NT2/D1 (cell line): ENCODE measurements around the gene KCNQ1.

Experiments used
- DNase-seq: peaks from one replicate; pipeline ENCODE4 v3.0.0-alpha.2; 2011; ENCODE audit warnings: low read depth, low spot score
- H3K27me3 ChIP-seq: 2 replicates; pipeline ENCODE4 v1.6.0; 2011; ENCODE audit warnings: mild to moderate bottlenecking; ENCODE audit not compliant: insufficient read length, insufficient read depth
- H3K36me3 ChIP-seq: 2 replicates; pipeline ENCODE4 v1.6.1; 2011; ENCODE audit warnings: mild to moderate bottlenecking, low read length, mixed read lengths; ENCODE audit not compliant: insufficient read depth, insufficient read length
- H3K4me1 ChIP-seq: 2 replicates; pipeline ENCODE4 v1.5.1; 2011; ENCODE audit not compliant: insufficient read depth, insufficient read length
- H3K4me3 ChIP-seq: 2 replicates; pipeline ENCODE4 v1.5.1; 2011; ENCODE audit warnings: low read depth; ENCODE audit not compliant: insufficient read length
- H3K9ac ChIP-seq: 2 replicates; pipeline ENCODE4 v1.6.0; 2011; ENCODE audit warnings: low read depth; ENCODE audit not compliant: insufficient read length
- H3K9me3 ChIP-seq: 2 replicates; pipeline ENCODE4 v1.5.1; 2011; ENCODE audit warnings: mild to moderate bottlenecking, low read length; ENCODE audit not compliant: insufficient read depth
- SUZ12 ChIP-seq: IDR thresholded peaks from 2 replicates; pipeline ENCODE4 v1.6.1; 2011; ENCODE audit not compliant: insufficient read length, insufficient read depth; ENCODE audit errors: extremely low read depth
- YY1 ChIP-seq: IDR thresholded peaks from 2 replicates; pipeline ENCODE4 v1.6.1; 2011; ENCODE audit not compliant: insufficient read length, insufficient read depth
- ZNF274 ChIP-seq: IDR thresholded peaks from 2 replicates; pipeline ENCODE4 v1.6.1; 2011; ENCODE audit warnings: mild to moderate bottlenecking, low read depth, low read length

Gene KCNQ1

DNA sequence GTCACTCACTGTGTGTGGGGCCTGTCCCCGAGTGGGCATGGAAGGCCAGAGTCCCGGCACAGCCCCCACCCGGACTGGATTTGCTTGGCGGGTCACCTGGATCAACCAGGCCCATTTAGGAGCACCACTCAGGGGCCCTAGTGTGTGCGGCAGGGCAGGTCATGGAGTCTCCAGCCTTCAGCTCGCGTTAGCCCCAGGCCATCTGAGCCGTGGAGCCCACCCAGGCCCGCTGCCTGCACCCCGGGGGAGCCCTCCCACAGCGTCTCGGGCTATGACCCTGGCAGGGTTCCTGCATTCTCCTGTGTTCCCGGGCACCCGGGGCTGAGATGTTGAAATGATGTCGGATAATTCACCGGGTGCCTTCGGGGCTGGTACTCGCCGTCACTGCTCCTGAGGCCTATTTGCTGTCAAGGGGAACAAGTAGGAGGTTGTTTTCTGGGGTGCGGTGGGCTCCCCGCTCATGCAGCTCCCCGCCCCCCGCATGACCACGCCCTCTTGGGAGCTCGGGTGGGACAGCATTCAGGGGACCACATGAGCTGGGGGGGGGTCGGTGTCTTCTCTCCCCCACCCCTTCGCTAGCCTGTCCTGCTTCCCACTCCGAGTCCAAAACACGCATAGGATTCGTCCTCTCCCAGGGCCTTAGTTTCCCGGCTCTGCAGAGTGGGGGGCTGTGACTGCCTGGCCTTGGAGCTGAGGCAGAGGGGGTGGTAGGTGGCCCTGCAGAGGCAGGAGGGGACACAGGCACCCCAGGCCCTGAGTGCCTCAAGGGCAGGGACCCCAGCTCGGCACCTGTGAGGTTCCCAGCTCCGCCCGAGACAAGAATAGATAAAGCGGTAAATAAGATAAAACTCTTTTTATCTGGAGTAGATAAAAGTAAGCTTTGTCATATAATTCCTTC is 77.2 kb downstream of the KCNQ1 start:
- TF ChIP-seq YY1 = no peak
- no peak for TF ChIP-seq ZNF274
- no peak for TF ChIP-seq SUZ12
- peaks cover 11% of the 10 kb centered on the region for H3K4me1 ChIP-seq
- H3K4me3 ChIP-seq = no peak overlapping the region
- H3K36me3 ChIP-seq = no peaks in the 10 kb centered on the region
- DNase-seq = no peak
- H3K27me3 ChIP-seq = peaks cover 50% of the 10 kb centered on the region
- H3K9me3 ChIP-seq = no peaks in the 10 kb centered on the region
- H3K9ac ChIP-seq = no peak overlapping the region

DNA sequence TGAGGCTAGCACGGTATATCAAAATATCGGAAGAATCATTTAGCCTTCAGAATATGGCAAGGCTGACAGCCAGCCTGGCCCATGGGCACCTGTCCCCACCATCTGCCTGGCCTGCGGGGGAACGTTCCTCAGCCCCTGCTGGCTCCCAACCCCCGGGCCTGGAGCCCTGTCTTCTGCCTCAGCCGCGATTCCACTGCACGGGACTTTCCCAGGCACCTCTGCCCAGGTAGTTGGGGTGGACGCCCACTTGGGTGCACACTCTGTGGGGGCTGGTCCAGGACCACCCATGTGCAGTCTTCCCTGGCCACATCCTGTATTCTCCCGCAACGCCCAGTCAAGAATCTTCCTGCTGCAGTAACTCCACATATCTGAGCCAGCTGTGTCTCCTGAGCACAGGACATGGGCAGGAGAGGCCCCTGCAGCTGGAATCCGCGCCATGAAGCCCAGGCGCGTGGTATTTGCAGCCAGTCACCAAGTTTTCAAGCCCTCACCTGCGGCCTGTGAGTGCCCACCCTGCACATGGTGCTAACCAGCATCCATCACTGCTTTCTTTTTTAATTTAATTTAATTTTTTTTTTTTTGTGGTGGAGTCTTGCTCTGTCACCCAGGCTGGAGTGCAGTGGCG is 77.9 kb downstream of the KCNQ1 start:
- Histone ChIP-seq H3K36me3 (no peaks in the 10 kb centered on the region), H3K4me1 (peaks cover 11% of the 10 kb centered on the region), H3K9me3 (no peaks in the 10 kb centered on the region), H3K4me3 (no peak overlapping the region), H3K27me3 (peaks cover 46% of the 10 kb centered on the region), H3K9ac (no peak overlapping the region)
- no peak for DNase-seq
- TF ChIP-seq ZNF274 (no peak), SUZ12 (no peak), YY1 (no peak)

DNA sequence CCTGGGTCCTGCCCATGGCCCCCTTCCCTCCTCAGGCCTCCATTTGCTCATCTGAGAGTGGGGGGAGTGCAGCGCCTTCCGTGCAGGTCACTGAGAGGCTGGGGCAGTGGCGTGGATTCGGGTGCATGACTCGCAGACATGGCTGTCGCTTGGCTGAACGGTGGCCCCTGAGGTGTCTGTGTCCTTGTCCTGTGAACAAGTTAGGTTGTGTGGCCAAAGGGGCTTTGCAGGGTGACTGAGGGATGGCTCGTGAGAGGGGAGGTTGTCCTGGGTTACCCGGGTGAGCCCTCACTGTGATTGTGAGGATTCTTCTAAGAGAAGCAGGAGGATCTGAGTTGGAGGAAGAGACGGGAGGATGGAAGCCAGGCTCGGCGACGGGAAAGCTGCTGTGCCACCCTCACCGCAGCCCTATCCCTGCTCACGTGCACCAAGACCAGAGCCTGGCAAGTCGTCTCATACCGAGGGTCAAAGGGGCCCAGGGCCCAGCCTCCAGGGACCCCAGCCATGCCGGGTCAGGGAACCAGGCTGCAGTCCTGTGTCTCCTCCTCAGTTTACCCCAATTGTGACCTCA is 79.1 kb downstream of the KCNQ1 start:
- H3K9ac ChIP-seq = no peak overlapping the region

DNA sequence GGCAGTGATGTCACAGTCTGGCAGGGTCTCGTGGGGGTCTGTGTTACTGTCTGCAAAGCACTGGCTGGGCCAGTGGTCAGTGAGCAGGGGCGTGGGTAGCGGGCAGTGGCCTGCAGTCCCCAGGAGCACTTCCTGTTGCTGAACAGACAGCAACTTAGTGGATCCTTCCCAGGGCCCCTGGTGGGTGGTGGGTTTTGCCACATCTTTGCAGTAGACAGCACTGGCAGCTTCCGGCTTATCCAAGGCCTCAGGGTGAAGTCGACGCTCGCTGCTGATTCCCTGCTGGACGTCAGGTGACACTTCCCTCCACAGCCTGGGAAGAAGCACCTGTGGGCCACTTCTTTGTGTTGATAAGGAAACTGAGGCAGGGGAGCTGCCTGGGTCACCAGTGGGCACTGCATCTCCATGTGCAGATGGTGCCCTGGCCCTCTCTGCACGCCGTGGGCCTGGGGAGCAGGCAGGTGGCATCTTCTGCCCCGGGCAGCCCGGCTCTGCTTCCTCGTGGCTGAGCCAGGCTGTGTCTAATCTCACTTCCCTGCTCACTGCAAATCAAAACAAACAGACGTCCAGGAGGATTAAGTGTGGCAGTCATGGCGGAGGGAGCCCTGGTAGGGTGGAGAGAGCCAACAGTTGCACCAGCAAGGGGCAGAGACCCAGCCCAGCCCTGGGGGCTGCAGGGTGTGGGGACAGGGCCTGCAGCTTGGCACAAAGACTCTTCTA is 79.8 kb downstream of the KCNQ1 start:
- no peak for DNase-seq
- peaks cover 11% of the 10 kb centered on the region for H3K4me1 ChIP-seq

More for the DNA sequence above, 79.1 kb downstream of the KCNQ1 start:
- Histone ChIP-seq H3K9me3 (no peaks in the 10 kb centered on the region), H3K4me3 (no peak overlapping the region), H3K36me3 (no peaks in the 10 kb centered on the region), H3K27me3 (peaks cover 46% of the 10 kb centered on the region), H3K4me1 (peaks cover 11% of the 10 kb centered on the region)
- DNase-seq = no peak
- no peak for TF ChIP-seq YY1
- no peak for TF ChIP-seq SUZ12
- no peak for TF ChIP-seq ZNF274

DNA sequence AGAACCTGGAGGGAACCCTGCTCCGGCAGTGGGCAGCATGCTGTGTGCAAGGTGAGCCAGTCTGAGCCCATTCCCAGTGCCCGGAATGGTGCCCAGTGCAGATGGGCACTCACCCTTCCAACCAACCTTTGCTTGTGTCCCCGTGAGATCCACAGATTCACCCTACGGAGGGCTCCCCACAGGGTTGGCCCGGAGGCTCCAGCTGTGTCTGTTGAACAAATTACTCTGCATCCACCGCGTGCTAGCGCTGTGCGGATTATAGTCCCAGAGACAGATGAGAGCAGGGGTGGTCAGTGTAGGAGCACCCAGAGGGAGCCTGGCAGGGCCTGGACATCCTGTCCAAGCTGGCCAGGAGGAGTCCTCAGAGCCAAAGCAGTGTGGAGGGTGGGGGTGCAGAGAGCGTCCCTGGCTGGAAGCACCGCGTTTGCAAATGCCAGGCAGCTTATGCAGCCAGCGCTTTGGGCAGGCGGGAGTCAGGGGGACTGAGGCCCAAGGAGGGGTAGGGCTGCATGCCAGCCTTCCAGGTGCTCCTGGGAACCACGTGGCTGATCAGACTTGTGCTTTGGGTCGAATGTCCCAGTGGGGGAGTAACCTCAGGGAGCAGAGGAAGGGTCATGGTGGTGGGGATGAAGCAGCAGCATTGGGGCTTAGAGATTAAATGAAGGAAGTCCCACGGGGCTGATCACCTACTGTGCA is 80.5 kb downstream of the KCNQ1 start:
- no peak for DNase-seq
- H3K4me3 ChIP-seq = no peak overlapping the region

More for the DNA sequence above, 79.8 kb downstream of the KCNQ1 start:
- H3K27me3 ChIP-seq = peaks cover 49% of the 10 kb centered on the region
- no peak overlapping the region for H3K9ac ChIP-seq
- H3K9me3 ChIP-seq = no peaks in the 10 kb centered on the region
- TF ChIP-seq SUZ12 (no peak), ZNF274 (no peak), YY1 (no peak)
- no peaks in the 10 kb centered on the region for H3K36me3 ChIP-seq
- H3K4me3 ChIP-seq = no peak overlapping the region

DNA sequence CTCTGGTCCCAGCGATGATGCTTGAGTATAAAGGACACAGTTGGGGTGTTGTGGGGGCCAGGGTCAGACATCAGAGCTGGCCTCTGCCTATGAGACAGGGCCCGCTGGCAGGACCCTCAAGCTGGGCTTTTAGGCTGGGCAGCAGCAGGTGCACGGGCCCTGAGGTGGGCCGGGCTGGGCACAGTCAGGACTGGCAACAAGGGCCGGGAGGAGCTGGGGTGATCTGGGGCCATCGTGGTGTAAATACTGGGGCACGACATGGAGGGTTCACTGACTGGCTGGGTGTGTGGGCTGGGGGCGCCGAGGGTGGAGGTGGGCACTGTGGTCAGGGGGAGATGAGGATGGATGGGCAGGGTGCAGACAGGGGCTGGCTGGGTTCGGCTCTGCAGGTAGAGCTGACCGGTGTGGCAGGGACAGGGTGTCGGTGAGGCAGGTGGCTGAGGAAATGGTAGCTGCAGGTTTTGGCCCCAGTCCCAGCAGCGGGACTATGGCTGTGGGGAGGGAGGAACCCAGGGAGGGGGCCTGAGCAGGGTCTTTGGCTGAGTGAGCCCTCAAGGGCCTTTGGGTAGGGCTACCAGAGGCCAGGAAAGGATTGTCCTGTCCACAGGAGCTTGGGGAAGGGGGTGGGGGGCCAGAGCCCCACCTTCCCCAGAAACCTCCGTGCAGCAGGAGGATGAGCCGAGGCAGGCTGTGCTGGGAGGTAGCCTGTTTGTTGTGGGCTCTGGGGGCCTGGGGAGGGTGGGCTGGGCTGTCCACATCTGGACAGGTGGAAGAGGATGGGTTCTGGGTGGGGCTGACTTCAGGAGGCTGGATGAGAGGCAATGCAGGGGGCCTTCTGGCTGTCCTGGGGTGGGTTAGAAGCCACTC is 81.4 kb downstream of the KCNQ1 start:
- Histone ChIP-seq H3K9me3 (no peaks in the 10 kb centered on the region), H3K4me3 (no peak overlapping the region), H3K9ac (no peak overlapping the region), H3K27me3 (peaks cover 43% of the 10 kb centered on the region), H3K36me3 (no peaks in the 10 kb centered on the region), H3K4me1 (peaks cover 12% of the 10 kb centered on the region)
- TF ChIP-seq ZNF274 = no peak
- no peak for TF ChIP-seq SUZ12
- TF ChIP-seq YY1 = no peak
- no peak for DNase-seq

More for the DNA sequence above, 80.5 kb downstream of the KCNQ1 start:
- Histone ChIP-seq H3K4me1 (peaks cover 11% of the 10 kb centered on the region), H3K36me3 (no peaks in the 10 kb centered on the region), H3K27me3 (peaks cover 46% of the 10 kb centered on the region), H3K9ac (no peak overlapping the region), H3K9me3 (no peaks in the 10 kb centered on the region)
- TF ChIP-seq YY1 (no peak), SUZ12 (no peak), ZNF274 (no peak)
